Suprapubic skin (tissue), 3 donors: ENCODE results near the gene RTP5.

Experiments used
- POLR2AphosphoS5 ChIP-seq, 3 donors: sonication (generic); formaldehyde crosslinking; IDR thresholded peaks; one replicate each; pipeline ENCODE4 v1.6.1; 2017; ENCODE audit warnings: antibody characterized with exemption in 3 of 3
- TF ChIP-seq, protein P1 (sequence below), 2 donors: fragments of 200-600 bp in 1 of 2; fragments of 450-650 bp in 1 of 2; sonication (generic) in 1 of 2; IDR thresholded peaks; one replicate each; pipeline ENCODE4 v1.5.1; 2016 to 2019; ENCODE audit warnings: antibody characterized with exemption in 2 of 2, mild to moderate bottlenecking in 1 of 2, moderate library complexity in 1 of 2

GRCh38 chr2:241820625-241821384, 48.7 kb upstream of the RTP5 start:
- TF ChIP-seq, protein P1, sequence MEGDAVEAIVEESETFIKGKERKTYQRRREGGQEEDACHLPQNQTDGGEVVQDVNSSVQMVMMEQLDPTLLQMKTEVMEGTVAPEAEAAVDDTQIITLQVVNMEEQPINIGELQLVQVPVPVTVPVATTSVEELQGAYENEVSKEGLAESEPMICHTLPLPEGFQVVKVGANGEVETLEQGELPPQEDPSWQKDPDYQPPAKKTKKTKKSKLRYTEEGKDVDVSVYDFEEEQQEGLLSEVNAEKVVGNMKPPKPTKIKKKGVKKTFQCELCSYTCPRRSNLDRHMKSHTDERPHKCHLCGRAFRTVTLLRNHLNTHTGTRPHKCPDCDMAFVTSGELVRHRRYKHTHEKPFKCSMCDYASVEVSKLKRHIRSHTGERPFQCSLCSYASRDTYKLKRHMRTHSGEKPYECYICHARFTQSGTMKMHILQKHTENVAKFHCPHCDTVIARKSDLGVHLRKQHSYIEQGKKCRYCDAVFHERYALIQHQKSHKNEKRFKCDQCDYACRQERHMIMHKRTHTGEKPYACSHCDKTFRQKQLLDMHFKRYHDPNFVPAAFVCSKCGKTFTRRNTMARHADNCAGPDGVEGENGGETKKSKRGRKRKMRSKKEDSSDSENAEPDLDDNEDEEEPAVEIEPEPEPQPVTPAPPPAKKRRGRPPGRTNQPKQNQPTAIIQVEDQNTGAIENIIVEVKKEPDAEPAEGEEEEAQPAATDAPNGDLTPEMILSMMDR (IDR thresholded peaks at IDR 0.05), result no peak
- TF ChIP-seq POLR2AphosphoS5 (IDR thresholded peaks at IDR 0.05), result no peak
